Psoas muscle (tissue), 8 donors: ENCODE data around the gene STRADA. TPM values are rescaled to one million over a fixed set of nuclear protein-coding genes. Genes with fewer than 3 reads are reported as not detected.

Experiments
- ATAC-seq, 4 donors: fragments of 200-7000 bp; cut with Tn5 transposase; one replicate each; pipeline ENCODE4 v1.9.1; 2020; ENCODE audit warnings: moderate library complexity in 3 of 4, mild to moderate bottlenecking in 2 of 4
- DNase-seq, 2 donors: peaks; one replicate each; pipeline ENCODE4 v3.0.0-alpha.2; 2020
- H3K27ac ChIP-seq: fragments of 200-600 bp; one replicate; pipeline ENCODE4 v1.8.0; 2022
- H3K27me3 ChIP-seq, 3 donors: fragments of 200-600 bp in 1 of 3; one replicate each; pipeline versions ENCODE4 v1.6.1 to v1.8.0; 2013 to 2022; ENCODE audit warnings: low read length in 2 of 3, mild to moderate bottlenecking in 2 of 3, moderate library complexity in 1 of 3; ENCODE audit not compliant: insufficient read depth in 3 of 3
- H3K36me3 ChIP-seq, 2 donors: fragments of 200-600 bp in 1 of 2; one replicate each; pipeline versions ENCODE4 v1.6.1 to v1.8.0; 2013 to 2022; ENCODE audit warnings: low read depth in 1 of 2, mild to moderate bottlenecking in 1 of 2, moderate library complexity in 1 of 2; ENCODE audit not compliant: insufficient read depth in 1 of 2
- H3K4me1 ChIP-seq: fragments of 200-600 bp; one replicate; pipeline ENCODE4 v1.8.0; 2022
- H3K4me3 ChIP-seq: fragments of 200-600 bp; one replicate; pipeline ENCODE4 v1.8.0; 2022; ENCODE audit warnings: mild to moderate bottlenecking
- H3K9me3 ChIP-seq: fragments of 200-600 bp; one replicate; pipeline ENCODE4 v1.8.0; 2022
- CTCF ChIP-seq: fragments of 200-600 bp; IDR thresholded peaks from one replicate; pipeline ENCODE4 v1.8.0; 2022; ENCODE audit warnings: antibody characterized with exemption
- WGBS, 3 donors: extraction: QIAGEN DNeasy Blood & Tissue Kit; methylation state at CpG; one replicate each; pipeline versions ENCODE4 v1.1.6 to v1.1.7; 2013; 5-methylcytosine and 5-hydroxymethylcytosine counted together
- intact Hi-C, 2 donors: fragments of 100-400 bp; cut with DNase I; formaldehyde crosslinking; loops; one replicate each; pipeline versions ENCODE4 v1.11.0 to v1.14.2; 2022
- long read RNA-seq, 2 donors: library from polyadenylated mRNA; unstranded; transcript quantifications; one replicate each; pipeline ENCODE4 v2.0.0, GENCODE V29; 2021
- polyA plus RNA-seq, 3 donors: library from polyadenylated mRNA; stranded (reverse); fragments of 200-250 nt; gene quantifications; one replicate each; pipeline ENCODE4 v1.2.3, GENCODE V29; 2013
- total RNA-seq, 4 donors: library from RNA; stranded (reverse); fragmentation: NEBNext Ultra II Directional in 2 of 4; extraction: Animal tissue kit (Norgen Biotek cat#: 25700) in 2 of 4; gene quantifications; one replicate each; pipeline versions ENCODE4 v1.2.1 to v1.2.4, GENCODE V29; 2021 to 2023
- donor health status: healthy with polysubstance abuse.
- donor health status: DM: no; HTN: no; CAD: no; lungs with moderate emphysema.
- donor health status: Bipolar disorder and iron deficiency.
- donor health status: healthy.
- donor health status: DM: yes; HTN: yes; CAD: no.
- donor health status: DM: no; HTN: no; CAD: no.
- donor health status: DM: no; HTN: no; CAD: no.
- donor health status: DM: yes; HTN: yes; CAD: no.

Gene STRADA
- total RNA-seq (10 to 100 TPM in 1 of 4 donors, 1 to 10 TPM in 3; 6.7 to 14.9 (median 8.3) TPM), polyA plus RNA-seq (10 to 100 TPM in 2 of 3 donors, 1 to 10 TPM in 1; 8.8 to 14.6 (median 12.5) TPM)
- long read RNA-seq, donor 1, partial matches to known transcripts = 0 of 1 reads
- long read RNA-seq, donor 1, other reads (novel, unspliced or antisense) = 1 of 1 reads
- long read RNA-seq, donor 2, transcript STRADA-202 (13 exons, 2,255 nt) = major isoform, 6 of 10 reads
- long read RNA-seq, donor 2, partial matches to known transcripts = 1 of 10 reads
- long read RNA-seq, donor 2, other reads (novel, unspliced or antisense) = 2 of 10 reads

- Histone ChIP-seq H3K9me3 (no peaks in the 10 kb centered on the region), H3K4me3 (peak within 1 kb of the TSS; percentile 99), H3K27me3 (no peaks in the 10 kb centered on the region), H3K36me3 (peaks cover 0 to 27% of the 10 kb centered on the region in 2 donors), H3K4me1 (peaks cover 7% of the 10 kb centered on the region), H3K27ac (peak within 1 kb of the TSS; percentile 88)
- DNase-seq = peak; percentile 99
- no peak for TF ChIP-seq CTCF
- ATAC-seq = peak; percentile 97 to 98 (median 98)
- intact Hi-C loops = loop anchor here in 1 of 2 donors (5.0 kb wide), 1 partner anchor 119 kb away; the partner anchor contains the start of gene MAP3K3
- 0% methylated on average over 55 to 61 of the region's 61 CpGs for WGBS, 3 donors
Measured at GRCh38 chr17:63741408-63742173, at the start of gene STRADA. STRADA (minus strand) TSS chr17:63741799; CDS start chr17:63728369, 13,430 bp downstream.

- WGBS, 3 donors = 89 to 92% (median 90%) methylated on average over 6 of the region's 6 CpGs
- intact Hi-C loops = no loop called here
- Histone ChIP-seq H3K36me3 (peaks cover 6 to 82% of the 10 kb centered on the region in 2 donors), H3K4me1 (peaks cover 11% of the 10 kb centered on the region), H3K4me3 (no peak overlapping the region), H3K9me3 (no peaks in the 10 kb centered on the region), H3K27me3 (no peaks in the 10 kb centered on the region), H3K27ac (no peak overlapping the region)
- TF ChIP-seq CTCF = no peak
- ATAC-seq (no peak), DNase-seq (no peak)
Measured at GRCh38 chr17:63790057-63790456, 48.5 kb upstream of the STRADA start.

GRCh38 chr17:63786971-63787711 lies 45.5 kb upstream of the STRADA start:
- no peaks in the 10 kb centered on the region for H3K9me3 ChIP-seq
- DNase-seq (no peak), ATAC-seq (no peak)
- H3K36me3 ChIP-seq = peaks cover 0 to 78% of the 10 kb centered on the region in 2 donors
- H3K27me3 ChIP-seq = no peaks in the 10 kb centered on the region
- H3K4me1 ChIP-seq = peaks cover 19% of the 10 kb centered on the region
- no peak overlapping the region for H3K27ac ChIP-seq
- no peak for TF ChIP-seq CTCF
- intact Hi-C loops = no loop called here
- 94 to 95% (median 95%) methylated on average over 13 of the region's 13 CpGs for whole genome bisulfite sequencing, 3 donors
- H3K4me3 ChIP-seq = no peak overlapping the region

GRCh38 chr17:63786117-63786516 lies 44.5 kb upstream of the STRADA start:
- DNase-seq = no peak
- Histone ChIP-seq H3K4me3 (no peak overlapping the region), H3K4me1 (peaks cover 19% of the 10 kb centered on the region), H3K27me3 (no peaks in the 10 kb centered on the region), H3K36me3 (peaks cover 0 to 68% of the 10 kb centered on the region in 2 donors), H3K9me3 (no peaks in the 10 kb centered on the region), H3K27ac (peak overlapping the region; percentile 2)
- no peak for TF ChIP-seq CTCF
- ATAC-seq = peak in 1 of 4 donors; percentile 34
- whole genome bisulfite sequencing, 3 donors = 96 to 100% (median 98%) methylated on average over 1 of the region's 1 CpG
- intact Hi-C loops = no loop called here
